IPS DF 19.7 (cell line): ENCODE results near the gene PCGF6.

Experiments
- DNase-seq: peaks from one replicate; pipeline ENCODE4 v3.0.0-alpha.2; 2013; ENCODE audit warnings: low read depth, low spot score

The PCGF6 gene

GRCh38 chr10:103257812-103258211, 93.1 kb downstream of the PCGF6 start:
- DNase-seq: no peak

- no peak for DNase-seq
Observed at GRCh38 chr10:103256613-103257012, 94.3 kb downstream of the PCGF6 start.

GRCh38 chr10:103254538-103255325, 96.2 kb downstream of the PCGF6 start:
- DNase-seq: no peak

- DNase-seq: no peak
Observed at GRCh38 chr10:103254113-103254512, 96.8 kb downstream of the PCGF6 start.
